GM19238 (cell line): ENCODE results near the gene KLHL20.
"Not testable (repeated sequence)": the region's sequence is repeated elsewhere in the genome, so short reads cannot be mapped to it uniquely, and the experiment has no call there.

ENCODE experiments used
- DNase-seq: peaks from one replicate; pipeline ENCODE4 v3.0.0; 2011; ENCODE audit warnings: low spot score; ENCODE audit not compliant: insufficient read length

Gene KLHL20

DNA sequence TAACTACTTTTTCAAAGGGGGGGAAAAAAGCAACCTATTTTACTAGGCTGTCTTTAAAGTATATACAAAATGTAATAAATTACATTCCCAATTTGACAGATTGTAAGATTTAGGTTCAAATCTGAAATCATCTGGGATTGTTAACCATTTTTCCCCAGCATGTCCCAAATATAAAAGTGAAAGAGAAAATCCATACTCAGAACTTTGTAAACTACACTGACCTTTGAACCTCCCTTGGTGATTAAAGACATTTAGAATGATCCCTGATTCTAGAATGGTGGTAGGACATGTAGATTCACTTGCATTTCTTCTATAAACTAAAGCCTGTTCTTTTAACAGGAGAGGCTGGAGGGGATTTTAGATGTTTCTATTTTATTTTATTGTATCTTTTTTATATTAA lies 39.0 kb downstream of the KLHL20 start:
- no peak for DNase-seq

GRCh38 chr1:173757666-173758065 lies 42.9 kb downstream of the KLHL20 start:
- DNase-seq = no peak

DNA sequence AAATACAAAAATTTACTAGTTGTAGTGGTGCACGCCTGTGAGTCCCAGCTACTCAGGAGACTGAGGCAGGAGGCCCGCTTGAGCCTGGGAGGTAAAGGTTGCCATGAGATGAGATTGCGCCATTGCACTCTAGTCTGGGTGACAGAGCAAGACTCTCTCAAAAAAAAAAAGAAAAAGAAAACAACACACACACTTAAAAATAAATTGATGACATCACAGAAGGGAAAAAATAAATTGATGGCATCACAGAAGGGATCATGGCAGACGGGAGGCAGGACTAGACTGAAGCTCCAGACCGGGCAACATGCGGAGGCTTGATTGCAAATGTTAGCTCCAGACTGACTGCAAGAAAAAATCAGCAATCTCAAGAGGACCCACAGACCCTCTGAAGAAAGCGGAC lies 43.3 kb downstream of the KLHL20 start:
- no peak for DNase-seq

DNA sequence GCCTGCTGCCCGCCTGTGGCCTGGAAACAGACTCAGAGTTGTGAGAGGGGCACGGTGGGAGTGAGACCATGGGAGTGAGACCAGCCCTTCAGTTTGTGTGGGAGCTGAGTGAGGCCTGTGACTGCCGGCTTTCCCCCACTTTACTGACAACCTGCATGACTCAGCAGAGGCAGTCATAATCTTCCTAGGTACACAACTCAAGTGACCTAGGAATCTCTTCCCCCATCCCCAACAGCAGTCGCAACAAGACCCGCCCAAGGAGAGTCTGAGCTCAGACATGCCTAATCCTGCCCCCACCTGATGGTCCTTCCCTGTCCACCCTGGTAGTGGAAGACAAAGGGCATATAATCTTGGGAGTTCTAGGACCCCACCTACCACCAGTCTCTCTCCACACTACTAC lies 44.2 kb downstream of the KLHL20 start:
- no peak for DNase-seq

GRCh38 chr1:173764331-173764730 lies 49.5 kb downstream of the KLHL20 start:
- DNase-seq = not testable (repeated sequence)

GRCh38 chr1:173768206-173768605 lies 53.4 kb downstream of the KLHL20 start:
- no peak for DNase-seq

DNA sequence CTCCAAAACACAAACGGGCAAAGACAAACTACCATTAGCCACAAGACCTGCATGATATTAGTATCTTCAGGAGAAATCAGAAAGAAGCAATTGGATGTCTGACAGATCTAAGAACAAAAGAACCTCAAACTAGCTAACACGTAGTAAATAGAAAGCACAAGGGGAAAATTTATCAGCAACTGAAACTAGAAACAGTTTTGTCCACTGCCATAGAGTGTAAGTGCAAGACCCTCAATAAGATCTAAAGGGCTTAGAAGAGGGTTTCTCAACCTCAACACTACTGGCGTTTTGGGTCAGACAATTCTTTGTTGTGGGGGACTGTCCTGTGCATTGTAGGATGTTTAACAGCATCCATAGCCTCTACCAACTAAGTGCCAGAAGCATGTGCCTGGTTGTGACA lies 54.0 kb downstream of the KLHL20 start:
- no peak for DNase-seq

- DNase-seq = not testable (repeated sequence)
Measured at GRCh38 chr1:173770330-173770729, 55.5 kb downstream of the KLHL20 start.

DNA sequence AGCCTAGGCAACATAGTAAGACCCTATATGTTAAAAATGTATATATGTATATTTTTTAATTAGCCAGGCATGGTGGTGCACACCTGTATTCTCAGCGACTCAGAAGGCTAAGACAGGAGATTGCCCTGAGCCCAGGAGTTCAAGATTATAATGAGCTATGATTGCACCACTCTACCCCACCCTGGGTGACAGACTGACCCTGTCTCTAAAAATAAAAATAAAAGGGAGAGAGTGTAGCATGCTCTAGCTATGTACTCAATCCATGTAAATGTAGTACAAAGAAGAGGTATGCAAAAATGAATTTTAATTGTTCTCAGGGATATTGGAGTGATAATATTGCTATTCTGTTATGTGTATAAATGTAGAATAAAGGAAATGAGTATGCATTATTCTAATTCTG lies 56.8 kb downstream of the KLHL20 start:
- no peak for DNase-seq

- no peak for DNase-seq
Measured at GRCh38 chr1:173775578-173776226, 60.9 kb downstream of the KLHL20 start.

GRCh38 chr1:173779936-173780335 lies 65.2 kb downstream of the KLHL20 start:
- DNase-seq = no peak

DNA sequence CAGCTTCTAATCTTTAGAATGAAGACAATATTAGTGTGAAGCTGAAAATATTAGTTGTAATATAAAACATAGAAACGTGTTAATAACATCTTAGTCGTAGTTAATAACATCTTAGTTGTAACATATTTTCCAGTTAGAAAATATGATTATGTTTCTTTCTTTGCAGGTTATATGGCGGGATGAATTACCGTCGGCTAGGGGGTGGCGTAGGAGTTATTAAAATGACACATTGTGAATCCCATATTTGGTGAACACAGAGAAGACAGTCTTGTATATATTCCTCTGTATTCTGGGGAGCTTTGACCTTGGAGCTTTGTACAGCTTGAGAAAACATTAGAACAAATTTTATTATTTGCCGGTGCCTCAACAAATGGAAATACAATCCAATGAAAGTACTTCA lies 70.2 kb downstream of the KLHL20 start:
- no peak for DNase-seq

GRCh38 chr1:173789841-173790240 lies 75.1 kb downstream of the KLHL20 start:
- no peak for DNase-seq

GRCh38 chr1:173798078-173798477 lies 83.3 kb downstream of the KLHL20 start:
- DNase-seq = no peak

GRCh38 chr1:173799995-173800394 lies 85.2 kb downstream of the KLHL20 start:
- not testable (repeated sequence) for DNase-seq

GRCh38 chr1:173802961-173803360 lies 88.2 kb downstream of the KLHL20 start:
- no peak for DNase-seq

- not testable (repeated sequence) for DNase-seq
Measured at GRCh38 chr1:173813654-173814053, 98.9 kb downstream of the KLHL20 start.

GRCh38 chr1:173818459-173818858 lies 103.7 kb downstream of the KLHL20 start:
- DNase-seq = no peak

DNA sequence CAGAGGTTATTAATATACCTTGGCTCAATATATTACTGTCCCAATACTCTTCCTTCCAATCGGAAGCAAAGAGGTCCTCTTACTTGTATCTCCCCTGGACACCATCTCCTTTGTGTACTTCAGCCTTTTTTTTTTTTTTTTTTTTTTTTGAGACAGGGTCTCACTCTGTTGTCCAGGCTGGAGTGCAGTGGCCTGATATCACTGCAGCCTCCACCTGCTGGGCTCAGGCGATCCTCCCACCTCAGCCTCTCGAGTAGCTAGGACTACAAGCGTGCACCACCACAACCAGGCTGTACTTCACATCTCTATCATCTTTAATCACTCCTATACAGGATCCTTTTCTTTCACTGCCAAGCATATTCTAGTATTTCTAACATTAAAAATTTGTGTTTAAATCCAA lies 106.9 kb downstream of the KLHL20 start:
- DNase-seq = no peak

DNA sequence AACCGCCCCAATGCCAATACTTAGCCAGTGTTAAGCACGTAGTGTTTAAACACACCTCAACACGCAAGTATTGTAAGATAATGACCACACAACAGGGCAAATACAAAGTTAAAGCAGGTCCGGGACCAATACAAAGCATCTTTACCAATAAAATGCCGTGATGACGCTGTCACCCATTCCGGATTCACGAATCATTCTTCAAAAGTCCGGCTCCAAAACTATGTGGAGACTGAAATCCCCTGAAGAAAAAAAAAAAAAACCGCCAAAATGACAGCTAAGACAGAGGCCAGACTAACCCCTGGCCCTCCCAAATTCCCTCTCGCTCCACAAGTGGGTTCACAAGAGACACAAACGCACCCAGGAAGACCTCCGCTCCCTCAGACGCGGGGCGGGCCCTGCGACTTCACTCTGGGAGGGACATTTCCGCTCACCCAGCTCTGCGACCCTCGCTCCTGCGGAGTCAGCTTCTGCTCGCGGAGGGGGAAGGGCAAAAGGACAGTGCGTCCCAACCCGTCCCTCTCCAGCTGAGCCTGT lies 109.1 kb downstream of the KLHL20 start:
- DNase-seq = peak; percentile 32

GRCh38 chr1:173824315-173825081 lies 109.7 kb downstream of the KLHL20 start, which contains the start of the genes CENPL and DARS2:
Gene CENPL (minus strand): TSS chr1:173824883. CDS start chr1:173811299, 13,584 bp downstream.
Gene DARS2 (plus strand): TSS chr1:173824673. CDS start chr1:173825230, 557 bp downstream.
- peak; percentile 71 for DNase-seq

GRCh38 chr1:173827611-173828010 lies 112.8 kb downstream of the KLHL20 start:
- no peak for DNase-seq
